Measurements from ENCODE around the gene SNTB2. TPM values are rescaled to one million over a fixed set of nuclear protein-coding genes. Genes with fewer than 3 reads are reported as not detected.

Gene SNTB2
- total RNA-seq, 4 donors from 2014 or later = 35.8 to 81.6 (median 57.8) TPM

DNA sequence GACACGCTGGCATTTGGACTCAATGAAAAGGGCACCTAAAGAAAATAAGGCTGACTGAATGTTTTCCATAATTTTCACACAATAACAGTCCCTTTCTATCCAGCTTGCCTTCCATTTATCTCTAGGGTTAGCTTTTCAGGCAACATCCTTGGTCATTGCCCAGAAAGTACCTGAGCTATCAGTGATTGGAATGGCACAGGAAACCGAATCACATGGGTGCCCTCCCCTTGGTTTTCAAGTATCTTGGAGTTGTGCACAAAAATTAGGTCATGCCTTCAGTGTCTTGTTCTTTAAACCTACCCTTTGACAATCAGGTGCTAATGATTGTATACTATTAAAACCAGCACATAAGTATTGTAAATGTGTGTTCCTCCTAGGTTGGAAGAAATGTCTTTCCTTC is 120.9 kb downstream of the SNTB2 start:
- Histone ChIP-seq H3K36me3 (peaks cover 16% of the 10 kb centered on the region), H3K27me3 (no peaks in the 10 kb centered on the region), H3K9me3 (no peaks in the 10 kb centered on the region), H3K4me1 (peaks cover 20% of the 10 kb centered on the region), H3K4me3 (no peak overlapping the region), H3K27ac (no peak overlapping the region)
- TF ChIP-seq POLR2A (IDR thresholded peaks at IDR 0.05) = no peak
- TF ChIP-seq, protein P1, sequence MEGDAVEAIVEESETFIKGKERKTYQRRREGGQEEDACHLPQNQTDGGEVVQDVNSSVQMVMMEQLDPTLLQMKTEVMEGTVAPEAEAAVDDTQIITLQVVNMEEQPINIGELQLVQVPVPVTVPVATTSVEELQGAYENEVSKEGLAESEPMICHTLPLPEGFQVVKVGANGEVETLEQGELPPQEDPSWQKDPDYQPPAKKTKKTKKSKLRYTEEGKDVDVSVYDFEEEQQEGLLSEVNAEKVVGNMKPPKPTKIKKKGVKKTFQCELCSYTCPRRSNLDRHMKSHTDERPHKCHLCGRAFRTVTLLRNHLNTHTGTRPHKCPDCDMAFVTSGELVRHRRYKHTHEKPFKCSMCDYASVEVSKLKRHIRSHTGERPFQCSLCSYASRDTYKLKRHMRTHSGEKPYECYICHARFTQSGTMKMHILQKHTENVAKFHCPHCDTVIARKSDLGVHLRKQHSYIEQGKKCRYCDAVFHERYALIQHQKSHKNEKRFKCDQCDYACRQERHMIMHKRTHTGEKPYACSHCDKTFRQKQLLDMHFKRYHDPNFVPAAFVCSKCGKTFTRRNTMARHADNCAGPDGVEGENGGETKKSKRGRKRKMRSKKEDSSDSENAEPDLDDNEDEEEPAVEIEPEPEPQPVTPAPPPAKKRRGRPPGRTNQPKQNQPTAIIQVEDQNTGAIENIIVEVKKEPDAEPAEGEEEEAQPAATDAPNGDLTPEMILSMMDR (IDR thresholded peaks at IDR 0.05) = no peak
- no peak for TF ChIP-seq POLR2AphosphoS5 (IDR thresholded peaks at IDR 0.05)
- no peak for TF ChIP-seq EP300 (IDR thresholded peaks at IDR 0.05)
- 87% methylated on average over 2 of the region's 2 CpGs for WGBS
- DNase-seq (ENCODE audit: low spot score in 2 of 2) = no peak

DNA sequence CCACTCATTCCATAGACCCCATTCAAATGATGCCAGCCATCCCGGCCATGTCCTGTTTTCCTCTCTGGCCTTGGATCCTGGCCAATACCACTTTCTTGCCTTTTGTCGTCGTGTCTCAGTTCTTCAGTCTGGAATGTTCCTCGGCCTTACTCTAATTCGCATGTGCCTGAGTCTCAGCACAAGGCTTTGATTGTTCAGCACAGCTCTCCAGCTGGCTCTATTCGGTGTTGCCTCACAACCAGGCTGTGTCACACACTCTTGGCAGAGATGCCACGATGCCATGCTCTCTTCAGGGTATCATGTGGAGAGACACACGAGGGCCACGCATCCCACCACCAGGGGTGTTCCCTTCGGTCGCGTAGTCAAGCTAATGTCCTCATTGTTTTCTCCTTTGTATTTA is 122.4 kb downstream of the SNTB2 start:
- TF ChIP-seq POLR2AphosphoS5 (IDR thresholded peaks at IDR 0.05) (no peak), EP300 (IDR thresholded peaks at IDR 0.05) (no peak), POLR2A (IDR thresholded peaks at IDR 0.05) (no peak)
- TF ChIP-seq, protein P1 (IDR thresholded peaks at IDR 0.05) = no peak

DNA sequence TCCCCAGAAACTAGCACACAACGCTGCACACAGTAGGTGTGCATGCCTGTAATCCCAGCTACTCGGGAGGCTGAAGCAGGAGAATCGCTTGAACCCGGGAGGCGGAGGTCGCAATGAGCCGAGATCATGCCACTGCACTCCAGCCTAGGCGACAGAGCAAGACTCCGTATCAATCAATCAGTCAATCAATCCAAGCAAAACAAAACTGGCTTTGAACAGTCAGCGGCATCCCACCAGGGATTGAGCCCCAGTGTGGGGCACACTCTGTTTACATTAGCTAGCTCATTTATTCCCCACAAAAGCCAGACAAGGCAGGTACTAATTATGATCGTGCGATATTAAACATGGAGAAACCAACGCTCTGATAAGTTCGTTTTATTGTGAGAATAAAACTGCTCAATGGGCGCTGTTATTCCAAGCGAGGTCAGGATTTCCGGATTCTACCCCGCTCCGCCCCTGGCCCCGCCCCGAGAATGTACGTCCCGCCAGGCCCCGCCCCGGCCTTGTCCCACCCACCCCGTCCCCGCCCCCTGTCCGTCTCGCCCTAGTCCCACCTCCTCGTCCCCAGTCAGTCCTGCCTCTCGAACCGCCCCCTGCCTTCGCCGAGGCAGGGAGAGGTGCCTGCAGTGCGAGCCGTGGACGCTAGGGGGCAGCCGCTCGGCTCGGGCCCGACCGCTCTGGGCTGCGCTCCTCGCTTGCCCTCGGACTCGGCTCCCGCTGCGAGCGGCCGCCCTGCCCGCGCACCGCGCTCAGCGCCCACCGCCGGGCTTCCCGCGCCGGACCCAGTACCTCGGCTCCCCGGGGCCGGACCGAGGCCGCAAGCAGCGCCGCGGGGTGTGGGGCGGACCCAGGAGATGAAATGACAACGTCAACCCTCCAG is 123.9 kb downstream of the SNTB2 start, which contains the start of gene VPS4A:
Gene VPS4A (plus strand): TSS at position 698 of the 880 bp plus-strand sequence. CDS start 162 bp downstream, at position 860.
- DNase-seq (ENCODE audit: low spot score in 2 of 2) = peak; percentile 97 to 98
- H3K36me3 ChIP-seq = peaks cover 15% of the 10 kb centered on the region
- no peaks in the 10 kb centered on the region for H3K9me3 ChIP-seq
- WGBS = 31% methylated on average over 22 of the region's 70 CpGs
- H3K27ac ChIP-seq = peak within 1 kb of the TSS; percentile 89
- H3K4me3 ChIP-seq = peak within 1 kb of the TSS; percentile 87
- H3K4me1 ChIP-seq = peaks cover 22% of the 10 kb centered on the region
- peak in 2 of 3 donors; percentile 22 to 65 for TF ChIP-seq POLR2AphosphoS5 (IDR thresholded peaks at IDR 0.05)
- no peak for TF ChIP-seq EP300 (IDR thresholded peaks at IDR 0.05)
- TF ChIP-seq, protein P1 (IDR thresholded peaks at IDR 0.05) = peak; percentile 91 to 100
- TF ChIP-seq POLR2A (IDR thresholded peaks at IDR 0.05) = peak in 1 of 2 donors; percentile 63
- H3K27me3 ChIP-seq = no peaks in the 10 kb centered on the region

More for the DNA sequence above, 122.4 kb downstream of the SNTB2 start:
- no peaks in the 10 kb centered on the region for H3K9me3 ChIP-seq
- WGBS = 84% methylated on average over 12 of the region's 12 CpGs
- peaks cover 5% of the 10 kb centered on the region for H3K36me3 ChIP-seq
- no peak overlapping the region for H3K4me3 ChIP-seq
- peaks cover 22% of the 10 kb centered on the region for H3K4me1 ChIP-seq
- H3K27ac ChIP-seq = no peak overlapping the region
- DNase-seq (ENCODE audit: low spot score in 2 of 2) = no peak
- no peaks in the 10 kb centered on the region for H3K27me3 ChIP-seq

DNA sequence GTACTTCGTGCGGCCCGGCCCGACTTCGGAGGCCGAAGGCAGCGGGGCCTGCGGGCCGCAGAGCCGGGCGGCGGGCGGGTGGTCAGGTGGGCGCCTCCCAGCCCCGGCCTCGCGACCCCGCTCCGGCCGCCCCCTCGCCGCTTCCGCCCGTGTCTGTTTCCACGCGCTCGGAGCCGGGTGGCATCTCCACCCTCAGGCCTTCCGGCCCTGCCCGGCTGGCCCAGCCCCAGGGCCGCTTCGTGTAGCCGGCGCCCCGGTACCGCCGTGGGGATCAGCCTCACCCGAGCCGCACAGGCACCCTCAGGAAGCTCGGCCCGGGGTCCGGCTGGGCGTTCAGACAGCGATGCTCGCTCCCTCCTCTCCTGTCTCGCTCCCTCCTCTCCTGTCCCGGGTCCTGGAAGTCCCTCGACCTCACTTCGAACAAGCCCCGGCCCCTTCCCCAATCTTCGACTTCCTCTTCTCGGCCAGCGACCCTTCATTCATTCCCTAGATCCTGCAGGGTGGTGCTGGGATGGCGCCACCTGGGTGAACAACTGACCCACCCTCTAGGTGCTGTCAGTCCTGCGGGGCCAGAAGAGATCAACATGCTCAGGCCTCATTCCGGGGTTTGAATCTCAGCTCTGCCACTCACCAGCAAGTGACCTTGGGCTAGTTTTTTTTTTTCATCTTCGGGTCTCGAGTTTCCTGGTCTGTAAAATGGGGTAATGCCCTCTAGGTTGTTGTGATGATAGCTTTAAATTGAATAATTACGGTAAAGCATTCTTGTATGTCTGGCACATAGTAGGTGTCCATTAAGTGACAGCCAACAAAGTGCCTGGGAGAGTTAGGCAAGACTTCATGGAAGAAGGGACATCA is 124.8 kb downstream of the SNTB2 start:
- H3K27me3 ChIP-seq = no peaks in the 10 kb centered on the region
- H3K4me3 ChIP-seq = peak overlapping the region; percentile 87
- peaks cover 24% of the 10 kb centered on the region for H3K36me3 ChIP-seq
- peak overlapping the region; percentile 89 for H3K27ac ChIP-seq
- peaks cover 17% of the 10 kb centered on the region for H3K4me1 ChIP-seq
- DNase-seq (ENCODE audit: low spot score in 2 of 2) = peak in 1 of 2 donors; percentile 75
- TF ChIP-seq EP300 (IDR thresholded peaks at IDR 0.05) (no peak), POLR2AphosphoS5 (IDR thresholded peaks at IDR 0.05) (no peak), POLR2A (IDR thresholded peaks at IDR 0.05) (no peak)
- TF ChIP-seq, protein P1 (IDR thresholded peaks at IDR 0.05) = no peak
- WGBS = 2% methylated on average over 11 of the region's 59 CpGs
- no peaks in the 10 kb centered on the region for H3K9me3 ChIP-seq
